ENCODE data around the gene PTPN18. TPM values are rescaled to one million over a fixed set of nuclear protein-coding genes. Genes with fewer than 3 reads are reported as not detected.

Gene PTPN18
- total RNA-seq, 1 experiment from 2014 or later, result 16.3 TPM

- WGBS (ENCODE audit: extremely low coverage, insufficient read length, low lambda C conversion rate), result no CpG with 5 or more reads among the region's 29 CpGs
- no peak for TF ChIP-seq CTCF (conservative IDR thresholded peaks at IDR 0.05)
- Mint-ChIP-seq H3K27ac (peak overlapping the region; percentile 79 to 94 (median 85); a peak in 6 of 7 replicates), H3K36me3 (ENCODE audit: insufficient read depth in 1 of 3, low read depth in 3 of 3) (peaks cover 19 to 27% (median 25%) of the 10 kb centered on the region in 3 experiments), H3K9me3 (no peaks in the 10 kb centered on the region; a peak in 2 of 5 replicates), H3K27me3 (ENCODE audit: low read depth) (peaks cover 14% of the 10 kb centered on the region), H3K4me1 (peaks cover 17 to 23% of the 10 kb centered on the region in 2 experiments), H3K4me3 (peak overlapping the region; percentile 88 to 89)
- no peaks in the 10 kb centered on the region for H3K27me3 ChIP-seq (ENCODE audit: insufficient read depth, low read length)
- no peak overlapping the region for H3K23ac ChIP-seq (ENCODE audit: insufficient read length, low read depth, low read length)
- peak overlapping the region; percentile 70 for H2AFZ ChIP-seq (ENCODE audit: low read length)
- no peak overlapping the region for H3K27ac ChIP-seq (ENCODE audit: insufficient read length, low read depth, low read length)
- no peak overlapping the region for H2BK5ac ChIP-seq (ENCODE audit: insufficient read length, low read length)
- H3K4me2 ChIP-seq (ENCODE audit: insufficient read depth, insufficient read length, low read length), result peak overlapping the region; percentile 63
- no peak overlapping the region for H3T11ph ChIP-seq (ENCODE audit: low read length)
- H4K20me1 ChIP-seq (ENCODE audit: control insufficient read depth, insufficient read depth, insufficient read length), result no peaks in the 10 kb centered on the region
- H3K4me1 ChIP-seq (ENCODE audit: insufficient read depth, low read length), result peaks cover 7% of the 10 kb centered on the region; the same call in 1 of the 2 replicates
- no peak overlapping the region for H4K91ac ChIP-seq (ENCODE audit: insufficient read length, low read depth, low read length)
- H3K79me1 ChIP-seq (ENCODE audit: insufficient read depth, low read depth, low read length, poor library complexity, severe bottlenecking), result no peaks in the 10 kb centered on the region
- peak overlapping the region; percentile 63 for H3K18ac ChIP-seq (ENCODE audit: insufficient read length, low read depth, low read length)
- H3K9me3 ChIP-seq (ENCODE audit: control insufficient read depth, low read depth, low read length), result no peaks in the 10 kb centered on the region
- no peak overlapping the region for H2BK15ac ChIP-seq (ENCODE audit: low read depth, low read length)
- no peak overlapping the region for H4K8ac ChIP-seq (replicated peaks; ENCODE audit: insufficient read length, low read depth, low read length)
- peak; percentile 94 for DNase-seq
- H3K14ac ChIP-seq (ENCODE audit: insufficient read depth, low read length), result 0 out of 2 replicates have a peak overlapping the region, but pooled peaks have one; percentile 17
- H2BK120ac ChIP-seq (ENCODE audit: low read depth, low read length, poor library complexity, severe bottlenecking), result no peak overlapping the region
- no peak overlapping the region for H2BK20ac ChIP-seq (ENCODE audit: low read depth, low read length, poor library complexity, severe bottlenecking)
- H3K9ac ChIP-seq (ENCODE audit: extremely low read depth, insufficient read length, low read length), result peak overlapping the region; percentile 65
- no peak overlapping the region for H2BK12ac ChIP-seq (ENCODE audit: insufficient read length, low read depth, low read length)
- no peak overlapping the region for H3K56ac ChIP-seq (ENCODE audit: insufficient read length, low read depth, low read length)
- H2AK5ac ChIP-seq (ENCODE audit: insufficient read length, low read length), result no peak overlapping the region
- H3K23me2 ChIP-seq (ENCODE audit: insufficient read length, low read depth, low read length, poor library complexity, severe bottlenecking), result no peaks in the 10 kb centered on the region
- H4K5ac ChIP-seq (ENCODE audit: insufficient read length, low read depth, low read length), result no peak overlapping the region
- H3K79me2 ChIP-seq (ENCODE audit: insufficient read depth, low read length), result no peaks in the 10 kb centered on the region
- H3K4ac ChIP-seq (ENCODE audit: low read depth, low read length), result no peak overlapping the region
Measured at GRCh38 chr2:130336877-130337734, 18.8 kb upstream of the PTPN18 start.
